ENCODE results near the gene ZNF207.
"Not testable (repeated sequence)": the region's sequence is repeated elsewhere in the genome, so short reads cannot be mapped to it uniquely, and the experiment has no call there.

Gene ZNF207

DNA sequence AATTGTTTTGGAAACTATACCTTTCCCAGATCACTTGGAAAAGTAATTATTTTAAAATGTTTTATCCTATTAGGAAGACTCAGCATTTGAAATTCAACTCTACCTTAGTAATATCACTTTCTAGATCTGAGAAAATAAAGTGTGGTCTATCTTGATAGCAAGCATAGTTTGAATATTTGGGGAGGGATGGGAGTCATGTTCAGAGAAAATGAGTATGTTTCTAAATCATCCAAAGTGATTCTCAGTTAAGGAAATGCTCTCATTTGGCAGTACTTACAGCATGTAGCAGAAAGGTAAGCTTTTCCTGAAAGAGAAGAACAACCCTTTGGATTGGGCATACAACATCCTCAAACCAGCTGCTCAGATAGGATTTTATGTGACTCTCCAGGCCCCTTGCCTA lies 14.9 kb upstream of the ZNF207 start:
- no peak for DNase-seq (ENCODE audit: low read depth in 2 of 2)

DNA sequence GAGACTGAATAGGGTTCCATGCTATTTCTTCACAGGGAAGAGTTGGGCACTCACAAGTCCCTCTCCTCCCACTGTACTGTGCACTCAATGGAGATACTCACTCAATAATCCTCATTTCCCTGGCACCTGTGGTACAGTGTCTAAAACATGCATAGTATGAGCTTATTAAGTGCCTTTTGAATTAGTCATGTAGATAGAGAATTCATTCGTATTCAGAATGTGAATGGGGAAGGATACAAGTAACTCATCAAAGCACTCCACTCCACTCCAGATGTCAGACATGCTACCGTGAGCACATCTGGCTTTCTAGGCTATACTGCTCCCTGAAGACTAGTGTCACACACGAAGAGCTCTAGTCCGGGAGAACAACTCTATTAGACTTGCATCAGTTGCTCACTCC lies 14.3 kb upstream of the ZNF207 start:
- no peak for DNase-seq (ENCODE audit: low read depth in 2 of 2)

DNA sequence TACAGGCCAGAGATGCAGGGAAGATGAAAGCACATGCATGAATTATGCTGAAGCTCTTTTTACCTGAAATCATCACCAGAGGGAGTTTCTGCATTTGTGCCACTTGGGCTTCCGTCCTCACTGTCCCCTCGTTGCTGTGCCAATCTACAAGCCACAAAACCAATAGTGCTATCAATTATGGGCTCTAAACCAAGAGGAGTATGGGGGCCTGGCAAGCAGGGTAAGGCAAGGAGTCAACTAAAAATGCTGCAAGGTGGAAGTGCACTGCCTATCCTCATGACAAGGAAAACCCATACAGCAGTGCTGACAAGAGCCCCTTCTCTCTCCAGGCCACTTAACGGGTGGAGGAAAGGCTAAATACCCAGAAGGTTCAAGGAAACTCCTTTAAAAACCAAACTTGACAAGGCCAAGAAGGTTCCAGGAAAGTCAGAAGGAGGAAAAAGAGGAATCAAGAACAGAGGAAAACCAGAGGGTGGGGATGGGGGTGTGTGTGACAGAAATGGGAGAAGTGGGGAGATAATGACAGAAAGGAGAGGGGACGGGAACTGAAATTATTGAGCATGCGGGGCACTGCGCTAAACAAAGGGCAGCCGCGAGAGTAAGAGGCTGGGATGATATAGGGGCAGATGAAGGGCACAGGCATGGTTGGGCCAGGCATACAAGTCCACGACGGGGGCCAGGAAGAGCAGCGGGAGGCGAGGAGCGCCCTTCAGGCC lies 8.7 kb upstream of the ZNF207 start:
- no peak for DNase-seq (ENCODE audit: low read depth in 2 of 2)

DNA sequence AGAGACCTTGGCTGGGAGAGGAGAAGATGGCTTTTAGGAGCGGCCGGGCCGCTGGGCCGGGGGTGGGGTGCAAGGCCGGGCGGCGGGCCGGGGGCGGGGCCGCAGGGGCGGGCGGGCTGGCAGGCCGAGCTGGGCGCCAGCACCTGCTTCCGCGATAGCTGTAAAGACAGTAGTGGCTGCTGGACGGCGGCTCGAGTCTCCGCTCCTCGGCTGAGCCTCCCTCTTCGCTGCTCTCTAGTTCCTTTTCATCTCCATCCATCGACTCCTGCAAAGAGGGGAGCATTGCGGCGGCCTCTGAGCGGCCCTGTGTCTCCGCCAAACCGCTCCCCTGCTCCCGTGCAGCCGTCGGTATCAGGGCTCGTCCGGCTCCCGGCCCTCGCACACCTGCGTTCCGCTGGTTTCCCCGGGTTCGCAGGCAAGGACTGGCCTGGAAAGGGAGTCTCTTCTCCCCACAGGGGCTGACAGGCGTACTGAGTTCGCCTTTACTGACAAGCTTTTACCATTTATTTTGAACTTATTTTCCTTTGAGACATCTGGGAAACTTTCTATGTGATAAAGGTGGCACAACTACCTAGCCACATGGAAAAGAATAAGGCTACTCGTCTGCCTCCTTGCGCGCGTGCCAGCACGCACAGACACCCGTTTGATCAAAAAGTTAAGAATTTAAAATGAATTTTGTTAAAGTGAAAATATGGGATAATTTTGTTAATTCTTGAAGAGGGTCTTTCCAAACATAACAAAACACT lies 7.9 kb upstream of the ZNF207 start, which contains the start of gene C17orf75:
C17orf75 (minus strand) TSS at position 317 of the 746 bp plus-strand sequence; CDS start at position 283, 34 bp downstream.
- DNase-seq (ENCODE audit: low read depth in 2 of 2): peak; percentile 46 to 56

DNA sequence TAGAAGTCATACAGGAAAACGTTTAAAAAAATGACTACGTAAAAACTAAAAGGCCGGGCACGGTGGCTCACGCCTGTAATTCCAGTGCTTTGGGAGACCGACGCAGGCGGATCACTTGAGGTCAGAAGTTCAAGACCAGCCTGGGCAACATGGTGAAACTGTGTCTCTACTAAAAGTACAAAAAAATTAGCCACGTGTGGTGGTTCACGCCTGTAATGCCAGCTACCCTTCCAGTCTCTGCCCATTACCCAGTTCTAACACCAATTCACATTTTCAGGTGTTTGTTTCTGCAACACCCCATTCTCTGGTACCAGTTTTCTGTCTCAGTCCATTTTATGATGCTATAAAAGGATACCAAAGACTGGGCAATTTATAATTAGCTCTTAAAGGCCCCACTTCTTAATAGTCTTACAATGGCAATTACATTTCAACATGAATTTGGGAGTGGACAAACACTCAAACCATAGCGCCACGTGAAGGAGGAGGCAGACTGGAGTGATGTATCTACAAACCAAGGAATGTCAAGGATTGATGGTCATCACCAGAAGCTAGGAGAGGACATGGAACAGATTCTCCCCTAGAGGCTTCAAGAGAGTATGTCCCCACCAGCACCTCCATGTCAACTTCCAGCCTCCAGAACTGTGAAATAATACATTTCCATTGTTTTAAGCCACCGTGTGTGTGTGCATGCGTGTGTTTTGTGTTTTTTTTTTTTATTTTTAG lies 7.2 kb upstream of the ZNF207 start:
- no peak for DNase-seq (ENCODE audit: low read depth in 2 of 2)

DNA sequence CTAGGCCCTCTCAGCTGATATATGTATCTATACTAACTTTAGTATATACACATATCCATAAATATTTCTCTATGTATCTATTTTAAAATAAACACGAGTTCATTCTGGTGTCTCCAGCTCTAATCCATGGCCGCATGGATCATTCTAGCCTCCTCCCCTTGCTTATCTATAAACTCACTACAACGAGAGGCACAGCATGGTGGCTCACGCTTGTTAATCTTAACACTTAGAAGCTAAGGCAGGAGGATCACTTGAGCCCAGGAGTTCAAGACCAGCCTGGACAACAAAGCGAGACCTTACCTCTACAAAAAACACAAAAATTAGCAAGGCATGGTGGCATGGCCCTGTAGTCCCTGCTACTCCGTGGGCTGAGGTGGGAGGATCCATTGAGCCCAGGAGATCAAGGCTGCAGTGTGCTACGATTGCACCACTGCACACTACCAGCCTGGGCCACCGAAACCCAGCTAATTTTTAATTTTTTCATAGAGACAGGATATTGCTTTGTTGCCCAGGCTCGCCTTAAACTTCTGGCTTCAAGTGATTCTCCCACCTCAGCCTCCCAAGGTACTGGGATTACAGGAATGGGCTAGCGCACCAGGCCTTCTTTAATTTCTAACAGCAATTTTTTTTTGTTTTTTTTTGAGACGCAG lies 3.9 kb upstream of the ZNF207 start:
- no peak for DNase-seq (ENCODE audit: low read depth in 2 of 2)

DNA sequence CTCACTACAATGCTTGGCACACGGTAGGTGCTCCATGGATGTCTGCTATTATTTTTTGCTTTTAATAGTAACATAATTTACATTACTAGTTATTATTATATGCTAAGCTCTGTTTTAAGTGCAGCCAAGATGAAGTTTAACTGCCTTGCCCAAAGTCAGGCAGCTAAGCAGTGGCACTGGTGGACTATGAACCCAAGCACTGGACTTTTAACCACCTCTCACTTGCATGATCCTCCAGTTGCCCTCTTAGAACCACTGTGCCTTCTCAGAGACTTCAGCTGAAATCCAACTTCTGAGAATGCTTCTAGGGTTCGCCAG lies 1.5 kb upstream of the ZNF207 start:
- no peak for DNase-seq (ENCODE audit: low read depth in 2 of 2)

DNA sequence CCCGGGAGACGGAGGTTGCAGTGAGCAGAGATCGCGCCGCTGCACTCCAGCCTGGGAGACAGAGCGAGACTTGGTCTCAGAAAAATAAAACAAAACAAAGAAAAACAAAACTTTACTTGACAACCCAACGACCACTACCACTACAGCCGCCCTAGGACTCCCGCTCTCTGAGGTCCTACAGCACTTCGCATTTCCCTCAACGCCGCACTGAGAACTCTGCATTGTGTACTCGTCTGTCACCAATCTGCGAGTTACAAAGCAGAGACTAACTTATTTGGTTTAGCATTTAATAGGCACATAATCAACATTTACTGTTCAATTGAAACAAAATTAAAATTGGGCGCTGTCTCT lies 479 bp upstream of the ZNF207 start:
- DNase-seq (ENCODE audit: low read depth in 2 of 2): no peak

DNA sequence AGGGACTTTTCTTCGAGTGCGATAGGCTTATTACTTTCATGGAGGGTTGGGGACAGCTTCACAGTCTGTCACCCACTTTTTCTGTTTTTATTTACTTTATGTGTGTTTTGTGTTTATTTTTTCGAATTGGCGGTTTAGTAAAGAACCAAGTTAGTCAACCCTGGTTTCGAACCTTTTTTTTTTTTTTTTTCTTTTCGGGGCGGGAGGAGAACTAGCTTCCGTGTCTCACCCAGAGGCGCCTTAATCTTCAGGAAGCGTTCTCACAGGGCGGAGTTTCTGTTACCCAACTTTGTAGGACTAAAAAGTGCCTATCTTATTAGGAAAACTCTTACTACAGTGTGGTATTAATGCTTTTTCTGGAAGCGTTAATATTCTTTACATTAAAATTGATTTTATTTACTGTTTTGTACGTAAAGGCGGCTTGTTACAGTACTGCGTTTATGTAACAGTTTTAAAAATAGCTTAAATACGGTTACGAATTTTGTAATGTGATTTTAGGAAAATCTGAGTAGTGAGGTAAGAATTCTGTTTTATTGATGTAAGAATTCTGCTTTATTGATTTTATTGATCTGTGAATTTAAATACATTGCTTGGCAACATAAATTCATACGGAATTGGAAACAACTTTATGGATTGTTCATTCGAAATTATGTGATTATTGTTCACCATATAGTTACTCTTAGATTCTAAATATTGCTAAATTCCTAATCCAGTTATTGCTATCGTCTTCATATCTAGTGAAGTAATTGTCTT lies 885 bp downstream of the ZNF207 start:
- DNase-seq (ENCODE audit: low read depth in 2 of 2): no peak

DNA sequence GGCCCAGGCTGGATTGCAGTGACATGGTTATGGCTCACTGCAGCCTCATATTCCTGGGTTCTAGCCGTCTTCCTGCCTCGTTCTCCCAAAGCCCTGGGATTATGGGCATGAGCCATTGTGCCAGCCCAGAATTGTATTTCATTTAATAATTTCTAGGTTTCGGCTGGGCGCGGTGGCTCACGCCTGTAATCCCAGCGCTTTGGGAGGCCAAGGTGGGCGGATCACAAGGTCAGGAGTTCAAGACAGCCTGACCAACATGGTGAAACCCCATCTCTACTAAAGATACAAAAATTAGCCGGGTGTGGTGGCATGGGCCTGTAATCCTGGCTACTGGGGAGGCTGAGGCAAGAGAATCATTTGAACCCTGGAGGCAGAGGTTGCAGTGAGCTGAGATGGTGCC lies 2.8 kb downstream of the ZNF207 start:
- not testable (repeated sequence) for DNase-seq (ENCODE audit: low read depth in 2 of 2)

DNA sequence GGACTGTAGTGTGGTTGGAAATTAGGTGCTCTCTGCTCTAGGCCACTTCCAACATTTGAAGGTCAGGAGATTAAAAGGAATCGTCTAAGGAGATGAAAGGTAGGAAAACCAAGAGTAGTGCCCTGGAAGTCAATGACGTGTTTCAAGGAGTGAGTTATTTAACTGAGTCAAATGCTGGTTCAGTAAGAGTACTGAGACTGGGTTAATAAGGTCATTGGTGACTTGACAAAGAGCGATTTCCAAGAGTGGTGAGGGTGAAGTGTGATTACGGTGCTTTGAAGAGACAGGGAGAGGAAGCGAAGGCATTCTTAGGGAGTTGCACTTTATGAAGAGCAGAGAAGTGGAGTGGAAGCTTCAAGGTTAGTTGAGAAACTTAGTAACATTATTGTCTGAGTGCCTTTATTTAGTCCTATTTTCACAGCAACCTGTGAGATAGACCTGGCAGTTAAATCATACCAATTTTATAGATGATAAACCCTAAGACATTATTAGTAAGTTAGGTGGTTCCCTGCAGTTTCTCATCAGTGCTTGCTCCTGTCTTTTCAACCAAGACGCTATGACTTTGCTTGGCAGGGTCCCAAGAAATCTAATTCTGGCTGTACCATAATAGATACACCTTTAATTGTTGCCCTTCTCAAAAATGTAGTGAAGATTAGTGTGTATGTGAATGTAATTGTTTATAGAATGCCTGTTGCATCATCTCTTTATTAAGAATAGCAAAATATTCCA lies 5.9 kb downstream of the ZNF207 start:
- DNase-seq (ENCODE audit: low read depth in 2 of 2): no peak

DNA sequence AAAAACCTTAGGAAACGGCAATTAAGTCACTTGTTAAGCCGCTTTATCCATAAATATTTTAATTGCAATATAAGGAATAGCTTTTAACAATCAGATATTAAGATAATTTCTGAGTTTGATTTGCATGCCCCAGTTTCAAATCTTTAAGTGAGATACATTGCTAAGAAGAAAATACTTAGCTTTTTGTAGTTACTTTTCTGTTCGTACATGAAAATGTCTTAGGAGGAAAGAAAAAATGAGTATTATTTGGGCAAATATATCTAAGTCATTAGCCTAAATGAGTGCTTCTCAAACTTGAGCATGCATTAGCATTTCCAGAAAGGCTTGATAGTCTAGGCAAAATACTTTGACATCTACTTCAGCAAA lies 6.4 kb downstream of the ZNF207 start:
- DNase-seq (ENCODE audit: low read depth in 2 of 2): no peak

DNA sequence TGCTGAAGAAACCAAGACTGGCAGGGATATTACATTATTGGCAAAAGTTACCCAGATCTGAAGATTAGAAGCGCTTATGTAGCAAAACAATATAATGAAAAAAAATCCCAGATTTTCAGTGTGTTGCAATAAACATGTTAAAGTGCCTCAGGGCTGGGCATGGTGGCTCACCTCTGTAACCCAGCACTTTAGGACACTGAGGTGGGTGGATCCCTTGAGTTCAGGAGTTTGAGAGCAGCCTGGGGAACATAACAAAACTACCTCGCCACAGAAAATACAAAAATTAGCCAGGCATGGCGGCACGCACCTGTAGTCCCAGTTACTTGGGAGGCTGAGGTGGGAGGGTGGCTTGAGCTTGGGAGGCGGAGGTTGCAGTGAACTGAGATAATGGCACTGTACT lies 6.8 kb downstream of the ZNF207 start:
- DNase-seq (ENCODE audit: low read depth in 2 of 2): no peak

DNA sequence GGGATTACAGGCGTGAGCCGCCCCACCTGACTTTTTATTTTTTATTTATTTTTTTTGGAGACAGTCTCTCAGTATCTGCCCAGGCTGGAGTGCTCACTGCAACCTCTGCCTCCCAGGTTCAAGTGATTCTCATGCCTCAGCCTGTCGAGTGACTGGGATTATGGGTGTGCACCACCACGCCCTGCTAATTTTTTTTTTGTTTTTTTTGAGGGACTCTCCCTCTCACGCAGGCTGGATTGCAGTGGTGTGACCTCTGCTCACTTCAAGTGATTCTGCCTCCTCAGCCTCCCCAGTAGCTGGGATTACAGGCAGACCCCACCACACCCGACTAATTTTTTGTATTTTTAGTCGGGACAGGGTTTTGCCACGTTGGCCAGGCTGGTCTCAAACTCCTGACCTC lies 7.7 kb downstream of the ZNF207 start:
- DNase-seq (ENCODE audit: low read depth in 2 of 2): no peak

DNA sequence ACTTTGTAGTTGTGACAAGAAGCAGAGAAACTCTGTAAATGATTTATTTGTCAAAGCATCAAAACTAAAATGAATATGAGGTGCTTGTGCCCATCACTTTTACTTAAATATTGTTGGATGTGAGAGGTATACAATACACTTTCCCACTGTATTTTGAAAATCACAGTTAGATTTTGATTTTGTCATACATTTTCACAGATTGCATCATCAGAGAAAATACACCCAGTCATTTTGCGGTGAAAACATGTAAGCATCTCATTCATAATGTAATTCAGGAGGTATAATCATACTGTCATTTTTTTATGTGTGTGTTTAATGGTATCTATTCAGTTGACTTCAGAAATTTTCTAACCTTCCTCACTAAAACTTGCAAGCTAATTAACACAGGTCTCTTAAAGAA lies 11.3 kb downstream of the ZNF207 start:
- no peak for DNase-seq (ENCODE audit: low read depth in 2 of 2)

DNA sequence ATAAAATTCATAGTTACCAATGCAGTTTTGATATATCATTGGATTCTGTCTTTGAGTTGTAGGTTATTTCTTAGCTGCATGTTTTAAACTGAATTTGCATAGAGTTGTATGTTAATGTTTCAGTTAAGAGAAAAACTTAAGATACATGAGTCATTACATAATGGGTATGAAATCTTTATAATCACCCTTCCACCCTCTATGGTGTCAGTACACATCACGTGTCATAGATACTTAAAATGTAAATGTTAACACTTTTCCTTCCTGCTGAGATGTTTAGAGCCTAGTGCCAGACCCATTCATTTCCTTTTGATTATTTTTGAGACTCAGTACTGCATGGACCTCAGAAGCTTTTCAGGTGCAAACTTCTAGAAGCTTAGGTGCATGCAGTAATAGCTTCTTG lies 20.5 kb downstream of the ZNF207 start:
- no peak for DNase-seq (ENCODE audit: low read depth in 2 of 2)

DNA sequence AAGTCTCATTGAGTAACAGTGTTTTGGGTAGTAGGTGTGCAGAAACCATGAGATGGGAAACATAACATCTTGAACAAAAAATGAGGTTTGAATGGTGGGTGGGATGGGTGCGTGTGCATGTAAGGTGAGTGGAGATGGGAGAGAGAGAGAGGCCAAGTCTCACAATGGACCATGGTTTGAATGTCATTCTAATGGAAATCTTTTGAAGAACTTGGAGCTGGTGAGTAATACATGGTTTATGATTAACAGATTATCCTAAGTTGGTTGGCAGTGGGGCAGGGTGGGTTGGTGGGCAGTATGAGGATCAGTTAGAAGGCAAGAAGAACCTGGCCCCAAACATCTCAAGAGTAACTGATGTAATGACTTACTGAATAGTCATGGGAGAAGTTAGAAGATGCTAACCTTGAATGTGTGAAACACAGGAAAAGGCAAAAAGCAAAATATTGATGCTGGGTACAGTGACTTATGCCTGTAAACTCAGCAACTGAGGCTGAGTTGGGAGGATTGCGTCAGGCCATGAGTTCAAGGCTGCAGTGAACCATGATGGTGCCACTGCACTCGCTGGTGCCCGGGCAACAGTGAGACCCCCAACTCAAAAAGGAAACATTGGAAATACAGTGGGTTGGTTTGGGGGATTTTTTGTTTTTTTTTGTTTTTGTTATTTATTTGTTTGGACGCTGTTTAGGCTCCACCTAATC lies 32.7 kb downstream of the ZNF207 start:
- no peak for DNase-seq (ENCODE audit: low read depth in 2 of 2)

DNA sequence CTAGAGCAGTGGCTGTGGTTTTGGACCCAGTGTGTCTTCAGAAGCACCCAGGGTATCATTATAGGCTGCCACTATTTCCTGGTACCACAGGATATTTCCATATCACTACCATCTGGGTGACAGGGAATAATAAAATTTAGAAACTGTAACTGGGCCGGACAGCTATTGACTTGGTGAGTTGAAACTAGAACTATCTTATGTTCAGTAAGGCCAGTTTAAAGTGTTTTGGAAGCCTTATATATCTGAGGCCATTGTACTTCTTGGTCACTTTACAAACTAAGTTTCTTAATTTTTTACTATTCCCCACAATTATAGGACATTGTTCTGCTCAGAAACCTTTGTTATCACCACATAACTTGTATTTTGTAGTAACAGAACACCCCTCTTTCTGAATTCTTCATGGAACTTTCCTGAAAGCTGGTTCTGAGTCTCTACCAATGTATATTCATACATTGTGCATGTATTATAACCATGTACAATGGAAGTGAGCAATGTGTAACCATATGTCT lies 34.0 kb downstream of the ZNF207 start:
- no peak for DNase-seq (ENCODE audit: low read depth in 2 of 2)

DNA sequence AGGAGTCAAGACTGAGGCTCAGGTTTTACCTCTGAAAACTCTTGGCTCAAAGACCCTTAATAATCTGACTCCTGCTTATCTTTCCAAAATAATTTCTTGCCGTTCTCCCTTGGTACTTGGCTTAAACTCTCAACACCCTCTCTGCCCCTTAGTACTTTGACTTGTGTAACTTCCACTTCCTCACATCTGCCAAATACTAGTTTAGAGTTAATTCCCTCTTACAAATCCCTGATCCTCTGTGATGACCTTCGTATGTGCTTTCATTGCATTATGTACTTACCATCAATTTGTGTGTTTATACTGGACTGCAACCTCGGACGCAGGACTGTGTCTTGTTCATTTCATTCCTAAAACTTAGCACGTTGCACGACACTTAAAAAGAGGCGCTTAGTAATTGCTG lies 35.2 kb downstream of the ZNF207 start:
- no peak for DNase-seq (ENCODE audit: low read depth in 2 of 2)

DNA sequence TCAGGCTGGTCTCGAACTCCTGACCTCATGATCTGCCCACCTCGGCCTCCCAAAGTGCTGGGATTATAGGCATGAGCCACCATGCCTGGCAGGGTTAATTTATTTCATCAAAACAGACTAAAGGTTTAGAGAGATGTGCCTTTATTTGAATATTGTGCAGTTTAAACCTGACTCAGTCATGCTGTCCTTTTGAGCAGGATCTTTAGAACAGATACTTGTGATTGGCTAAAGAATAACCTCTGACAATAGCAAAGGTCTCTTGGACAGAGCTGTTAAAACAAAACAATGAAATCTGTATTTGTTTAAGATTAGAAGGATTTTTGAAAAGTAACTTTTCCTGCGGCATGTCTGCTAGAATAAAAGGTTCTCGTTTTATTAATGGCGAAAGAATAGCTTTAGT lies 36.0 kb downstream of the ZNF207 start:
- DNase-seq (ENCODE audit: low read depth in 2 of 2): no peak

Measured in activated CD8-positive, alpha-beta memory T cell treated with anti-CD3 and anti-CD28 coated beads for 4 hours (primary cell).